ENCODE data around the gene WDR1.

The WDR1 gene

GRCh38 chr4:10113362-10114047, 3.1 kb downstream of the WDR1 start:
- DNase-seq = no peak

- no peak for DNase-seq
These were observed 3.8 kb downstream of the WDR1 start for GRCh38 chr4:10112658-10113284.

- DNase-seq = no peak
These were observed 5.4 kb downstream of the WDR1 start for GRCh38 chr4:10111067-10111801.

GRCh38 chr4:10109995-10110670, 6.5 kb downstream of the WDR1 start:
- DNase-seq = no peak

- peak in 1 of 2 experiments; percentile 54 for DNase-seq
These were observed 7.5 kb downstream of the WDR1 start for GRCh38 chr4:10108818-10109783.

GRCh38 chr4:10108391-10108790, 8.2 kb downstream of the WDR1 start:
- no peak for DNase-seq

GRCh38 chr4:10107111-10108091, 9.2 kb downstream of the WDR1 start:
- no peak for DNase-seq

- peak; percentile 74 to 84 for DNase-seq
These were observed 10.1 kb downstream of the WDR1 start for GRCh38 chr4:10106421-10107039.

GRCh38 chr4:10105920-10106319, 10.7 kb downstream of the WDR1 start:
- DNase-seq = no peak

GRCh38 chr4:10105421-10105820, 11.2 kb downstream of the WDR1 start:
- DNase-seq = no peak

- DNase-seq = no peak
These were observed 11.7 kb downstream of the WDR1 start for GRCh38 chr4:10104991-10105276.

- no peak for DNase-seq
These were observed 12.2 kb downstream of the WDR1 start for GRCh38 chr4:10104211-10104990.

- no peak for DNase-seq
These were observed 13.9 kb downstream of the WDR1 start for GRCh38 chr4:10102474-10103332.

GRCh38 chr4:10101671-10102473, 14.7 kb downstream of the WDR1 start:
- no peak for DNase-seq

- no peak for DNase-seq
These were observed 15.8 kb downstream of the WDR1 start for GRCh38 chr4:10100734-10101216.

GRCh38 chr4:10099499-10100325, 16.9 kb downstream of the WDR1 start:
- DNase-seq = peak in 1 of 2 experiments; percentile 44

GRCh38 chr4:10098780-10099160, 17.8 kb downstream of the WDR1 start:
- peak in 1 of 2 experiments; percentile 59 for DNase-seq
